Measurements from ENCODE around the gene SLC7A4.
"Not testable (repeated sequence)": the region's sequence is repeated elsewhere in the genome, so short reads cannot be mapped to it uniquely, and the experiment has no call there.

The SLC7A4 gene

GRCh38 chr22:21051145-21051830 lies 18.9 kb upstream of the SLC7A4 start:
- H3K4me3 ChIP-seq (ENCODE audit: low read depth, low read length), result no peak overlapping the region
- in situ Hi-C loops (cut with HindIII; ENCODE audit: low sequenced_read_pairs), result no loop called here
- DNase-seq (ENCODE audit: low read depth, low spot score), result no peak
- TF ChIP-seq CTCF (IDR thresholded peaks at IDR 0.05; ENCODE audit: low read depth, low read length), result no peak

- in situ Hi-C loops (cut with HindIII; ENCODE audit: low sequenced_read_pairs); DNase-seq (ENCODE audit: low read depth, low spot score); H3K4me3 ChIP-seq (ENCODE audit: low read depth, low read length): not testable (repeated sequence)
Measured at GRCh38 chr22:21048965-21049364, 16.6 kb upstream of the SLC7A4 start.

- in situ Hi-C loops (cut with HindIII; ENCODE audit: low sequenced_read_pairs); H3K4me3 ChIP-seq (ENCODE audit: low read depth, low read length); DNase-seq (ENCODE audit: low read depth, low spot score): not testable (repeated sequence)
Measured at GRCh38 chr22:21048448-21048847, 16.1 kb upstream of the SLC7A4 start.

GRCh38 chr22:21047730-21048129 lies 15.4 kb upstream of the SLC7A4 start:
- H3K4me3 ChIP-seq (ENCODE audit: low read depth, low read length), result no peak overlapping the region
- DNase-seq (ENCODE audit: low read depth, low spot score), result no peak
- TF ChIP-seq CTCF (IDR thresholded peaks at IDR 0.05; ENCODE audit: low read depth, low read length), result no peak
- in situ Hi-C loops (cut with HindIII; ENCODE audit: low sequenced_read_pairs), result no loop called here

GRCh38 chr22:21047035-21047661 lies 14.8 kb upstream of the SLC7A4 start:
- TF ChIP-seq CTCF (IDR thresholded peaks at IDR 0.05; ENCODE audit: low read depth, low read length), result no peak
- H3K4me3 ChIP-seq (ENCODE audit: low read depth, low read length), result no peak overlapping the region
- no peak for DNase-seq (ENCODE audit: low read depth, low spot score)
- in situ Hi-C loops (cut with HindIII; ENCODE audit: low sequenced_read_pairs), result no loop called here

- peak within 1 kb of the TSS; percentile 49 for H3K4me3 ChIP-seq (ENCODE audit: low read depth, low read length)
- peak; percentile 95 for DNase-seq (ENCODE audit: low read depth, low spot score)
- in situ Hi-C loops (cut with HindIII; ENCODE audit: low sequenced_read_pairs), result no loop called here
- TF ChIP-seq CTCF (IDR thresholded peaks at IDR 0.05; ENCODE audit: low read depth, low read length), result no peak
Measured at GRCh38 chr22:21045585-21046294, 13.4 kb upstream of the SLC7A4 start, which contains the start of gene LRRC74B. LRRC74B (plus strand) TSS chr22:21045946; CDS start chr22:21045987, 41 bp downstream.

GRCh38 chr22:21044931-21045584 lies 12.7 kb upstream of the SLC7A4 start:
- in situ Hi-C loops (cut with HindIII; ENCODE audit: low sequenced_read_pairs), result no loop called here
- peak overlapping the region; percentile 49 for H3K4me3 ChIP-seq (ENCODE audit: low read depth, low read length)
- no peak for TF ChIP-seq CTCF (IDR thresholded peaks at IDR 0.05; ENCODE audit: low read depth, low read length)
- peak; percentile 87 for DNase-seq (ENCODE audit: low read depth, low spot score)

All from astrocyte of the spinal cord (primary cell).